Naive thymus-derived CD8-positive, alpha-beta T cell (primary cell): ENCODE results near the gene WDPCP. TPM values are rescaled to one million over a fixed set of nuclear protein-coding genes. Genes with fewer than 3 reads are reported as not detected.
"Not testable (repeated sequence)": the region's sequence is repeated elsewhere in the genome, so short reads cannot be mapped to it uniquely, and the experiment has no call there.

Experiments
- ATAC-seq, 2 donors: fragments of 150-1000 bp; cut with Tn5 transposase in 1 of 2; sonication (Bioruptor Pico), chemical (Tn5 transposase) in 1 of 2; 1 replicate in 1 of 2; 2 replicates in 1 of 2; pipeline ENCODE4 v1.10.0; 2021; ENCODE audit warnings: mild to moderate bottlenecking in 2 of 2, moderate library complexity in 2 of 2
- POLR2A ChIA-PET: fragments of 350-600 bp; sonication (Branson Sonifier 250); formaldehyde crosslinking; loops from one replicate; lab custom pipeline; 2021; ENCODE audit warnings: antibody characterized with exemption; lab: Charles Lee
- DNase-seq, 10 donors: peaks; one replicate each; pipeline versions ENCODE4 v3.0.0 to v3.0.0-alpha.2; 2020 to 2022
- H3K27ac Mint-ChIP-seq, 10 donors: one replicate each; pipeline ENCODE4 v1.8.0; 2020 to 2022; ENCODE audit warnings: mild to moderate bottlenecking in 10 of 10, mixed read lengths in 10 of 10, moderate library complexity in 4 of 10, inconsistent platforms in 1 of 10
- H3K27me3 Mint-ChIP-seq, 5 donors: one replicate each; pipeline ENCODE4 v1.8.0; 2021 to 2022; ENCODE audit warnings: mixed read lengths in 5 of 5
- H3K36me3 Mint-ChIP-seq, 3 donors: one replicate each; pipeline ENCODE4 v1.8.0; 2020 to 2022; ENCODE audit warnings: mixed read lengths in 3 of 3, mild to moderate bottlenecking in 2 of 3, inconsistent platforms in 1 of 3
- H3K4me1 Mint-ChIP-seq, 4 donors: one replicate each; pipeline ENCODE4 v1.8.0; 2021 to 2022; ENCODE audit warnings: mixed read lengths in 4 of 4
- H3K4me3 Mint-ChIP-seq, 10 donors: one replicate each; pipeline ENCODE4 v1.8.0; 2020 to 2022; ENCODE audit warnings: mild to moderate bottlenecking in 10 of 10, mixed read lengths in 10 of 10, moderate library complexity in 6 of 10, inconsistent platforms in 1 of 10
- H3K9me3 Mint-ChIP-seq, 9 donors: one replicate each; pipeline ENCODE4 v1.8.0; 2020 to 2022; ENCODE audit warnings: mixed read lengths in 9 of 9, mild to moderate bottlenecking in 3 of 9, inconsistent platforms in 1 of 9, moderate library complexity in 1 of 9
- polyA plus RNA-seq, 3 donors: library from polyadenylated mRNA; unstranded; fragments of 300-500 nt; fragmentation: Illumina TruSeq; gene quantifications; one replicate each; pipeline ENCODE4 v1.2.3, GENCODE V29; 2021
- total RNA-seq, 8 experiments: library from RNA in 2 of 8; stranded (reverse) in 2 of 8; gene quantifications; one replicate each; pipeline ENCODE4 v1.2.3 and lab custom pipeline; 2021 to 2026

The WDPCP gene
- total and polyA plus RNA-seq, 5 experiments from 2014 or later = 3.5 to 14.7 (median 7.9) TPM

DNA sequence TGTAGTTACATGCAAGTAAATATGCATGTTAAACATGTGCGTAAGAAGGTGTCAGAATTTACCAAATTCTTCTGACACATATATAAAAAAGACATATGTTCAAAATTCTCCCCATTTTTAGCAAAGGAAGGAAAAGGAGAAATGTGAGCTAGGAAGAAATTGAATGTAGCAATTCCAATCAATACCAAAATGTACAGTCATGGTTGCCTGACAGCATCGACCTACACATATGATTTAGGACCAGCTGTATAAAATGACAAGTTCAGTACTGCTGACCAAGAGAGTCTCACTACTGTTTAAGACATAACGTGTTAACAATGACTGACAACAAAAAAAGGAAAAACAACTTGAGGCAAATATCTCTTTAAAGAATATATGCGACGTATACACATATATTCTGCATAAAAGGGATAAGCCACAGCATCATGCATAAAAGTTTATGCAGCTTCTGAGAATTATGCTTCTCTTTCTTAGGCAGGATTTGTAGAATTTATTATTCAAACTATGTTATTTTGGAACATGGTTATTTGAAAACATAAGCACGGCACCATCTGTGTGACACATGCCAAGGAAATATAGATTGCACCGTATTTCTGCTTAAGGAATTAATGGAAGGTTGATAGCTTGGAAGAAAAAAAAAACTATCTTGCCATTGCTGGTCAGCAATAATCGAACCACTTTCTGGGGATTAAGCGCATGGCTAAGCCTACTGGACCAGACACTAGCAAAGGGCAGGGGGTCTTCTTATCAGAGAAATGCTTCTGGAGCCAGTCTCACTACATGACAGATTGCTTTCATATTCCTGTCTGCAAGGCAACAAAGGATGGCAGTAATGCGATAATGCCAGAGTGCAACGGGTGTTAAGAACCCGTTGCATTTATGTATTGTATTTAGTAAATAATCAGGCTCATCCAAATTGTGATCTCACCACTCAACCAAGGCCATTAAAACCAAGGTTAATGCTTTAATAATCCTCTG, 154.0 kb downstream of the WDPCP start:
- Mint-ChIP-seq H3K4me3 (no peak overlapping the region), H3K9me3 (peaks cover 0 to 3% (median 0%) of the 10 kb centered on the region in 9 donors), H3K27me3 (no peaks in the 10 kb centered on the region), H3K4me1 (no peaks in the 10 kb centered on the region), H3K36me3 (peaks cover 4 to 36% (median 30%) of the 10 kb centered on the region in 3 donors), H3K27ac (no peak overlapping the region)
- DNase-seq (no peak), ATAC-seq (no peak)
- POLR2A ChIA-PET = no interaction called here

- Mint-ChIP-seq H3K4me1 (no peaks in the 10 kb centered on the region), H3K27ac (peak overlapping the region in 1 of 10 donors; percentile 3), H3K27me3 (no peaks in the 10 kb centered on the region), H3K4me3 (no peak overlapping the region), H3K9me3 (peaks cover 0 to 21% (median 10%) of the 10 kb centered on the region in 9 donors), H3K36me3 (peaks cover 18 to 55% (median 43%) of the 10 kb centered on the region in 3 donors)
- ATAC-seq (no peak), DNase-seq (no peak)
- POLR2A ChIA-PET = no interaction called here
Measured at GRCh38 chr2:63432373-63432772, 155.9 kb downstream of the WDPCP start.

GRCh38 chr2:63425606-63426005, 162.7 kb downstream of the WDPCP start:
- H3K27me3 Mint-ChIP-seq = no peaks in the 10 kb centered on the region
- no peak for DNase-seq
- no peaks in the 10 kb centered on the region for H3K4me1 Mint-ChIP-seq
- peaks cover 0 to 40% (median 10%) of the 10 kb centered on the region in 9 donors for H3K9me3 Mint-ChIP-seq
- ATAC-seq = no peak
- peaks cover 30 to 57% (median 44%) of the 10 kb centered on the region in 3 donors for H3K36me3 Mint-ChIP-seq
- no peak overlapping the region for H3K27ac Mint-ChIP-seq
- POLR2A ChIA-PET = no interaction called here
- H3K4me3 Mint-ChIP-seq = no peak overlapping the region

DNA sequence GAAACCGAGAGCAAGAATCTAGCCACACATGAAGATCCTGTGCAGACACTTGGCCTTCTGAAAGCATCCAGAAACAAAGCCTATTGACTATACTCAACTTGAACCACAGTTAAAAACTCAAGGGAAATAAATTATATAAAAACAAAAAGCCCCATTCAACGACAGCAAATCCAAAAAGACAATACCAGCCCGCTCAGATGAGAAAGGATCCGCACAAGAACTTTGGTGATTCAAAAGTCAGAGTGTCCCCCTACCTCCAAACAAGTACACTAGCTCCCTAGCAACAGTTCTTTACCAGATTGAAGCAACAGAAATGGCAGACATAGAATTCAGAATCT, 163.2 kb downstream of the WDPCP start:
- peaks cover 0 to 40% (median 9%) of the 10 kb centered on the region in 9 donors for H3K9me3 Mint-ChIP-seq
- peaks cover 30 to 55% (median 42%) of the 10 kb centered on the region in 3 donors for H3K36me3 Mint-ChIP-seq
- POLR2A ChIA-PET = no interaction called here
- DNase-seq (no peak), ATAC-seq (no peak)
- no peaks in the 10 kb centered on the region for H3K4me1 Mint-ChIP-seq
- no peak overlapping the region for H3K4me3 Mint-ChIP-seq
- H3K27me3 Mint-ChIP-seq = no peaks in the 10 kb centered on the region
- H3K27ac Mint-ChIP-seq = no peak overlapping the region

- Mint-ChIP-seq H3K27ac (no peak overlapping the region), H3K4me3 (no peak overlapping the region), H3K4me1 (no peaks in the 10 kb centered on the region), H3K9me3 (peaks cover 0 to 39% (median 7%) of the 10 kb centered on the region in 9 donors), H3K27me3 (no peaks in the 10 kb centered on the region), H3K36me3 (peaks cover 30 to 53% (median 38%) of the 10 kb centered on the region in 3 donors)
- POLR2A ChIA-PET = no interaction called here
- DNase-seq (peak in 3 of 10 donors; percentile 4 to 27 (median 24)), ATAC-seq (no peak)
Measured at GRCh38 chr2:63424329-63425078, 163.8 kb downstream of the WDPCP start.

GRCh38 chr2:63422556-63422955, 165.7 kb downstream of the WDPCP start:
- H3K27me3 Mint-ChIP-seq = no peaks in the 10 kb centered on the region
- no peak for DNase-seq
- ATAC-seq = no peak
- H3K4me3 Mint-ChIP-seq = no peak overlapping the region
- H3K27ac Mint-ChIP-seq = no peak overlapping the region
- H3K9me3 Mint-ChIP-seq = peaks cover 0 to 20% (median 1%) of the 10 kb centered on the region in 9 donors
- no peaks in the 10 kb centered on the region for H3K4me1 Mint-ChIP-seq
- peaks cover 18 to 47% (median 28%) of the 10 kb centered on the region in 3 donors for H3K36me3 Mint-ChIP-seq
- POLR2A ChIA-PET = no interaction called here

DNA sequence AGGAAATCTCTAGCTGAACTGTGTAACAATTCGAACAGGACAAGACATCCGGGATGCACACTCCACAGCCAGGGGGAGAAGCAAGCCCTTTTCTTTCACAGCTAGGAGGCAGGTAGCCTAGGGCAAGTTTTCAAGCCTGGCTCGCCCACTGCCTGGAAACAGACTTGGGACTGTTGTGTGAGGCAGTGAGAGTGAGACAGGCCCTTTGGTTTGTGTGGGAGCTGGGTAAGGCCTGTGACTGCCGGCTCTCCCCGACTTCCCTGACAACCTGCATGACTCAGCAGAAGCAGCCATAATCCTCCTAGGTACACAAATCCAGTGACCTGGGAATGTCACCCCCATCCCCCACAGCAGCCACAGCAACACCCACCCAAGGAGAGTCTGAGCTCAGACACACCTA, 179.7 kb downstream of the WDPCP start:
- peaks cover 0 to 5% (median 0%) of the 10 kb centered on the region in 9 donors for H3K9me3 Mint-ChIP-seq
- DNase-seq = no peak
- POLR2A ChIA-PET = no interaction called here
- no peak overlapping the region for H3K27ac Mint-ChIP-seq
- H3K4me1 Mint-ChIP-seq = peaks cover 0 to 17% (median 7%) of the 10 kb centered on the region in 4 donors
- no peak overlapping the region for H3K4me3 Mint-ChIP-seq
- H3K27me3 Mint-ChIP-seq = no peaks in the 10 kb centered on the region
- no peak for ATAC-seq
- peaks cover 0 to 12% (median 12%) of the 10 kb centered on the region in 3 donors for H3K36me3 Mint-ChIP-seq

DNA sequence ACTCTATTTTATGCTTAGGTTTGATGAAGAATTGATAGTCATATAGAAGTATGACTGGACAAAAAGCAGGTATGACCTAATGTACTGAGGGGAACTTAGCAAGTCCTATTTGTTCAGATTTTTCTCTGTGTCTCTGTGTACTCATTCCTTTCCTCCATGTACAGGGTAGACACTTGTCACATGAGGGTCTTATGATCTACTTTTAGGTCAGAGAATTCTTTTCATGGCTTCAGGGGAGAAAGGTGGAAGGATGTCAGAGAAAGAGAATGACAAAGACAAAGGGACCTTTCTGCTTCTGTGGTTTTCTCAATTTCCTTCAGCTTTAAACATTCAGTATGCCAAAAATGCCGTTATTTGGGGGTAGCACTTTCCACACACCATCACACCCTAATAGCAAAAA, 181.6 kb downstream of the WDPCP start:
- Mint-ChIP-seq H3K36me3 (peaks cover 11 to 27% (median 25%) of the 10 kb centered on the region in 3 donors), H3K27me3 (no peaks in the 10 kb centered on the region), H3K4me1 (peaks cover 0 to 17% (median 7%) of the 10 kb centered on the region in 4 donors), H3K9me3 (peaks cover 0 to 18% (median 6%) of the 10 kb centered on the region in 9 donors), H3K4me3 (no peak overlapping the region), H3K27ac (no peak overlapping the region)
- DNase-seq = no peak
- POLR2A ChIA-PET = no interaction called here
- ATAC-seq = no peak

- POLR2A ChIA-PET = no interaction called here
- no peaks in the 10 kb centered on the region for H3K27me3 Mint-ChIP-seq
- peaks cover 0 to 18% (median 6%) of the 10 kb centered on the region in 9 donors for H3K9me3 Mint-ChIP-seq
- no peak overlapping the region for H3K27ac Mint-ChIP-seq
- no peak overlapping the region for H3K4me3 Mint-ChIP-seq
- no peak for ATAC-seq
- peaks cover 21 to 39% (median 34%) of the 10 kb centered on the region in 3 donors for H3K36me3 Mint-ChIP-seq
- peaks cover 0 to 17% (median 7%) of the 10 kb centered on the region in 4 donors for H3K4me1 Mint-ChIP-seq
- no peak for DNase-seq
Measured at GRCh38 chr2:63403820-63404219, 184.5 kb downstream of the WDPCP start.

- ATAC-seq, DNase-seq, POLR2A ChIA-PET, H3K27ac Mint-ChIP-seq, H3K27me3 Mint-ChIP-seq, H3K4me3 Mint-ChIP-seq: not testable (repeated sequence)
- Mint-ChIP-seq H3K36me3 (peaks cover 21 to 41% (median 34%) of the 10 kb centered on the region in 3 donors), H3K4me1 (peaks cover 0 to 17% (median 7%) of the 10 kb centered on the region in 4 donors), H3K9me3 (peaks cover 0 to 18% (median 6%) of the 10 kb centered on the region in 9 donors)
Measured at GRCh38 chr2:63402889-63403288, 185.4 kb downstream of the WDPCP start.

DNA sequence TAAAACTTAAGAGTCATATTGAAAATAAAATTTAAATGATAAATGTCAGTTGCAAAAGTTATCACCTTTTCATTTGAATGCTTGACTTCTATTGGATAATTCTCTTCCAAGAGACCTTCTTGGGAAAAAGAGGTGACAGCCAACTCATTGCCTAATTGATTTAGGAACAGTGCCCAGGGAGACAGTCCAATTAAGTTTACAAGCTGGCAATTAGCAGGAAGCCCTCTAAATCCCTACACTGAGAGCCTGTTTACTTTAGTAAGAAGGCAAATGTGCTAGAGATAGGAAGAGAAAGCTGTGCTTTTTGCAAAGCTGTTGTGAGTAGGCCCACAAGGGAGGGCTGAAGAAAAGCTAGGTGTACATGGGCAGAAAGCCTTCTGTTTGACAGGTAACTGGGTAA, 189.1 kb downstream of the WDPCP start:
- H3K27ac Mint-ChIP-seq = no peak overlapping the region
- peaks cover 38 to 55% (median 40%) of the 10 kb centered on the region in 3 donors for H3K36me3 Mint-ChIP-seq
- no peak for ATAC-seq

DNA sequence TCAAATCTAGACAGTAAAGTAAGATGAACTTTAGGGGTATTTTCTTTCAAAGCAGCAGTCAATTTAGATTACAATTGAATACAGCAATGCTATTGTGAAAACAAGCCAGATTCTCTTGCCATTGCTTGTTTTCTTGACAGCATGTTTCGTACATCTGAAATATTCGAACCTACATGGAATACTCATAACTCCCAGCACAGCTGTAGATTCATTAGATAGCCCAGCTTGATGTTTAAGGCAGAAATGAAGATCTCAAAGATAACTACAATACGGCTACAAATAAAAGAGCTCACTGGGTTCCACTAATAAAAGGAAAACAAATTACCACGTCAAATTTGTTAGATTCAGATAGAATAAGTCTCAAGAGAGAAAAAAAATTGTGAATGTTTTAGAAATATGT, 208.8 kb downstream of the WDPCP start:
- no peaks in the 10 kb centered on the region for H3K9me3 Mint-ChIP-seq
- ATAC-seq = no peak

More for the DNA sequence above, 189.1 kb downstream of the WDPCP start:
- POLR2A ChIA-PET = no interaction called here
- Mint-ChIP-seq H3K27me3 (no peaks in the 10 kb centered on the region), H3K4me1 (no peaks in the 10 kb centered on the region), H3K4me3 (no peak overlapping the region), H3K9me3 (peaks cover 0 to 34% (median 14%) of the 10 kb centered on the region in 9 donors)
- DNase-seq = no peak

More for the DNA sequence above, 208.8 kb downstream of the WDPCP start:
- Mint-ChIP-seq H3K4me3 (no peak overlapping the region), H3K27me3 (no peaks in the 10 kb centered on the region), H3K27ac (no peak overlapping the region), H3K4me1 (no peaks in the 10 kb centered on the region), H3K36me3 (peaks cover 18 to 55% (median 51%) of the 10 kb centered on the region in 3 donors)
- POLR2A ChIA-PET = no interaction called here
- no peak for DNase-seq
